DND-41 (cell line): ENCODE measurements around the gene NENF.
A peak's percentile ranks its signal among the peaks of the same experiment; 100 is the strongest.

ENCODE experiments used
- ATAC-seq: fragments of 200-7000 bp; cut with Tn5 transposase; 3 replicates; pipeline ENCODE4 v1.9.1; 2021; ENCODE audit warnings: low read depth; ENCODE audit not compliant: insufficient read depth
- DNase-seq: peaks from one replicate; pipeline ENCODE4 v3.0.0-alpha.2; 2020
- H2AFZ ChIP-seq: 2 replicates; pipeline ENCODE4 v1.6.0; 2012; ENCODE audit warnings: low read depth, low read length
- H3K27ac ChIP-seq: 2 replicates; pipeline ENCODE4 v1.5.1; 2012; ENCODE audit warnings: low read length, inconsistent platforms
- H3K27me3 ChIP-seq: fragments of 200-600 bp; sonication (generic); 2 replicates; pipeline ENCODE4 v1.6.0; 2012; ENCODE audit warnings: low read length, mild to moderate bottlenecking, inconsistent platforms; ENCODE audit not compliant: insufficient read depth, poor library complexity
- H3K36me3 ChIP-seq: 2 replicates; pipeline ENCODE4 v1.5.1; 2012; ENCODE audit warnings: low read length, inconsistent platforms; ENCODE audit not compliant: insufficient read depth
- H3K4me1 ChIP-seq: 2 replicates; pipeline ENCODE4 v1.5.1; 2012; ENCODE audit warnings: mild to moderate bottlenecking, low read length; ENCODE audit not compliant: insufficient read depth
- H3K4me2 ChIP-seq: 2 replicates; pipeline ENCODE4 v1.6.0; 2012; ENCODE audit warnings: mild to moderate bottlenecking, moderate library complexity, low read length, inconsistent platforms; ENCODE audit not compliant: insufficient read depth
- H3K4me3 ChIP-seq, 2 experiments: fragments of 200-600 bp in 1 of 2; shearing (Covaris generic) in 1 of 2; 2 replicates each; pipeline ENCODE4 v1.5.1; 2012 to 2016; ENCODE audit warnings: inconsistent platforms in 2 of 2, low read length in 2 of 2, mild to moderate bottlenecking in 2 of 2, low read depth in 1 of 2, moderate library complexity in 1 of 2
- H3K79me2 ChIP-seq: 2 replicates; pipeline ENCODE4 v1.6.0; 2012; ENCODE audit warnings: low read length, inconsistent platforms; ENCODE audit not compliant: insufficient read depth
- H3K9ac ChIP-seq: 2 replicates; pipeline ENCODE4 v1.6.0; 2012; ENCODE audit warnings: low read depth, mild to moderate bottlenecking, inconsistent platforms, low read length, moderate library complexity
- H3K9me3 ChIP-seq: 2 replicates; pipeline ENCODE4 v1.5.1; 2012; ENCODE audit warnings: low read length, moderate library complexity, mild to moderate bottlenecking, inconsistent platforms; ENCODE audit not compliant: insufficient read depth, severe bottlenecking
- H4K20me1 ChIP-seq: 2 replicates; pipeline ENCODE4 v1.6.0; 2012; ENCODE audit warnings: low read length; ENCODE audit not compliant: insufficient read depth
- EZH2 ChIP-seq: IDR thresholded peaks from 3 replicates; pipeline ENCODE4 v1.6.1; 2012; ENCODE audit warnings: borderline replicate concordance, low read depth, mild to moderate bottlenecking, moderate library complexity, low read length, inconsistent platforms; ENCODE audit not compliant: severe bottlenecking
- TF ChIP-seq, protein P1 (sequence below): IDR thresholded peaks from 2 replicates; pipeline ENCODE4 v1.5.1; 2012; ENCODE audit warnings: borderline replicate concordance, low read length, moderate library complexity, mild to moderate bottlenecking; ENCODE audit not compliant: poor library complexity, severe bottlenecking; ENCODE audit errors: extremely low read depth

NENF gene

DNA sequence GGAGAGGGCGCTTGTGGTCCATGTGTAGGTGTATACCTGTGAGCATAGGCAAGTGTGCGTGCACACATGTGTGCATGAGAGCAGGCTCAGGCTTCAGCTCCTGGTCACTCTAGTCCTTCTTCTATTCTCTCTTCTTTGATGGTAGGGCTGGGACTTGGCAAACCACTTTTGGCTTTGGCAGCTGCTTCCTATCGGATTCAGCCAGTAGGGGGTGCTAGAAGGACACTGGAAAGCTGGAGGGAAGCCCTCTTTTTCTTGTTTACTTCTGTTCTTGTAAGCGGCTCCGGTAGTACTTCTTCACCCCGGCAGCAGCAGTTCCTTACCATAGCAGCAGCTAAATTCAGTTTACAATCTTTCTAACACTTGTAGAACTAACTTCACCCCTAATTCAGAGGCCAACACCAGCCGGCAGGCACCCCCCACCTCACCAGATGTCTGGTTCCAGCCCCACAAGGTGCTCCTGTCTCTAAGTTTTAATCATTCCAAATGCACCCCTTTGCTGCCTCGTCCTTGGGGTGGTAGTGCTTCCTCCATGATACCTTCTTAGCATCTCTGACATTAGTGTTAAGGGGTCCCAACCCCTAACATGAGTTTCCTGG, 25.1 kb downstream of the NENF start:
- H3K79me2 ChIP-seq, result no peaks in the 10 kb centered on the region
- H3K4me1 ChIP-seq, result peaks cover 17% of the 10 kb centered on the region
- no peaks in the 10 kb centered on the region for H4K20me1 ChIP-seq
- no peak overlapping the region for H3K9ac ChIP-seq
- DNase-seq (peak; percentile 77), ATAC-seq (peak; percentile 42)
- H2AFZ ChIP-seq, result 0 out of 2 replicates have a peak overlapping the region, but pooled peaks have one; percentile 74
- no peaks in the 10 kb centered on the region for H3K27me3 ChIP-seq
- H3K4me3 ChIP-seq, result no peak overlapping the region
- no peaks in the 10 kb centered on the region for H3K36me3 ChIP-seq
- no peak overlapping the region for H3K27ac ChIP-seq
- H3K9me3 ChIP-seq, result no peaks in the 10 kb centered on the region
- no peak for TF ChIP-seq EZH2
- TF ChIP-seq, protein P1, sequence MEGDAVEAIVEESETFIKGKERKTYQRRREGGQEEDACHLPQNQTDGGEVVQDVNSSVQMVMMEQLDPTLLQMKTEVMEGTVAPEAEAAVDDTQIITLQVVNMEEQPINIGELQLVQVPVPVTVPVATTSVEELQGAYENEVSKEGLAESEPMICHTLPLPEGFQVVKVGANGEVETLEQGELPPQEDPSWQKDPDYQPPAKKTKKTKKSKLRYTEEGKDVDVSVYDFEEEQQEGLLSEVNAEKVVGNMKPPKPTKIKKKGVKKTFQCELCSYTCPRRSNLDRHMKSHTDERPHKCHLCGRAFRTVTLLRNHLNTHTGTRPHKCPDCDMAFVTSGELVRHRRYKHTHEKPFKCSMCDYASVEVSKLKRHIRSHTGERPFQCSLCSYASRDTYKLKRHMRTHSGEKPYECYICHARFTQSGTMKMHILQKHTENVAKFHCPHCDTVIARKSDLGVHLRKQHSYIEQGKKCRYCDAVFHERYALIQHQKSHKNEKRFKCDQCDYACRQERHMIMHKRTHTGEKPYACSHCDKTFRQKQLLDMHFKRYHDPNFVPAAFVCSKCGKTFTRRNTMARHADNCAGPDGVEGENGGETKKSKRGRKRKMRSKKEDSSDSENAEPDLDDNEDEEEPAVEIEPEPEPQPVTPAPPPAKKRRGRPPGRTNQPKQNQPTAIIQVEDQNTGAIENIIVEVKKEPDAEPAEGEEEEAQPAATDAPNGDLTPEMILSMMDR, result peak; percentile 90
- no peak overlapping the region for H3K4me2 ChIP-seq

DNA sequence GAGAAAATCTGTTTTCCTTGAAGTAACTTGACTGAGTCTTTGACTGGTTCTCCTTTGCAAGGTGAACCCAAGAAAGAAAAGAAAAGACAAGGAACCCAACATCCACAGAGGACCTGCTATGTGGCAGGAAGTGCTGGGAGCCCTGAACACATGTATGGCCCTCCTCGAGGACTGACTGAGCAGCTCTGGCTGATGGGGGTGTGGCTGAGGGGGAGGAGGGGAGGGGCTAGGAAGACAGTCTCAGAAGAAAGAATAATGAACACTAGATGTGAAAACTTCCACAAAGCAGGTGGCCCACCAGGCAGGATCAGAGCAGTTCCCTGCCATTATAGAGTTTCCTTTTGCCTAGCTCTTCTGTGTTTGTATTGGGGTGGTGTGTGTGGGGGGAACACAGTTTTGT, 26.1 kb downstream of the NENF start:
- peak overlapping the region; percentile 22; the same call in 1 of the 2 replicates for H3K27ac ChIP-seq

DNA sequence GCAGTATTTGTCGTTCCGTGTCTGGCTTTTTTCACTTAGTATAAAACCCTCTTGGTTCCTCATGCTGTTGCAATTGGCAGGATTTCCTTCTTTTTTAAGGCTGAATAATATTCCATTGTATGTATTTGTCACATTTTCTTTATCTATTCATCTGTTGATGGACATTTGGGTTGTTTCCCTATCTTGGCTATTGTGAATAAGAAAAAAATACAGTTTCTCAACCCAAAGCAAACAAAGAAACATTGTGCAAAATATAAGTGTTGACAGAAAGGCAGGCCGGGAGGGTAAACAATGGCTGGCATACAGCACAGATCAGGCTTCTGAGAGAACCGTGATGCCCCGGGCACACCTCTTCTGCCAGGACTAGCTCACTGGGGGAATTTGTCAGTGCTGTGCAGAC, 26.9 kb downstream of the NENF start:
- Histone ChIP-seq H4K20me1 (no peaks in the 10 kb centered on the region), H3K36me3 (no peaks in the 10 kb centered on the region), H3K27me3 (no peaks in the 10 kb centered on the region), H3K9me3 (no peaks in the 10 kb centered on the region), H3K27ac (no peak overlapping the region), H3K9ac (no peak overlapping the region), H2AFZ (no peak overlapping the region), H3K4me3 (no peak overlapping the region), H3K4me1 (peaks cover 17% of the 10 kb centered on the region), H3K79me2 (no peaks in the 10 kb centered on the region), H3K4me2 (no peak overlapping the region)
- no peak for DNase-seq
- TF ChIP-seq, protein P1, result no peak
- no peak for TF ChIP-seq EZH2
- no peak for ATAC-seq

More for the DNA sequence above, 26.1 kb downstream of the NENF start:
- peak; percentile 65 for DNase-seq
- no peak overlapping the region for H3K4me3 ChIP-seq
- H3K9me3 ChIP-seq, result no peaks in the 10 kb centered on the region
- H3K36me3 ChIP-seq, result no peaks in the 10 kb centered on the region
- H2AFZ ChIP-seq, result peak overlapping the region; percentile 74
- no peaks in the 10 kb centered on the region for H4K20me1 ChIP-seq
- H3K27me3 ChIP-seq, result no peaks in the 10 kb centered on the region
- TF ChIP-seq, protein P1, result no peak
- H3K4me1 ChIP-seq, result peaks cover 17% of the 10 kb centered on the region
- H3K9ac ChIP-seq, result no peak overlapping the region
- ATAC-seq, result peak; percentile 83
- H3K4me2 ChIP-seq, result no peak overlapping the region
- no peaks in the 10 kb centered on the region for H3K79me2 ChIP-seq
